SIG-M5 (cell line): ENCODE measurements around the gene CPXM1.
"Not testable (repeated sequence)": the region's sequence is repeated elsewhere in the genome, so short reads cannot be mapped to it uniquely, and the experiment has no call there.

ENCODE experiments used
- DNase-seq: peaks from one replicate; lab custom pipeline; 2025; lab: John Stamatoyannopoulos, UW

The CPXM1 gene

GRCh38 chr20:2799688-2800520 is 523 bp downstream of the CPXM1 start:
- no peak for DNase-seq

- DNase-seq = no peak
Observed at GRCh38 chr20:2799271-2799670, 1.2 kb downstream of the CPXM1 start.

DNA sequence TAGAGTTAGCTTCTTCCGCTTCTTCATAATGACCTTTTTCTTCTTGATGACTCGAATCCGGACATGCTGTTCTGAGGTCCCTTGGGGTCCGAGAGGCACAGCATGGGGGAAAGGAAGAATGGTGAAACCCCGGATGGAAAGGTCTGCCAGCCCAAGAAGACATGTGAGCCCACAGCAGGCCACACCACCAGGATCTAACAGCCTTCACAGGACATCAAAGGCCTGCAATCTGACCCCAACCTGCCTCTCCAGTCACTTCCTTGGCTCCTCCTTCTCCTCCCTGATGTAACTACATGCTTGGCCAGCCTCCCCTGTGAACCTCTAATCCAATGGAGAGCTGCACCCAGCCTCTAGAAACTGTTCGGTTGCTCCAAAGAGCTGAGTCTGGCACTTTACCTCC is 1.6 kb downstream of the CPXM1 start:
- no peak for DNase-seq

GRCh38 chr20:2798095-2798805 is 2.2 kb downstream of the CPXM1 start:
- no peak for DNase-seq

DNA sequence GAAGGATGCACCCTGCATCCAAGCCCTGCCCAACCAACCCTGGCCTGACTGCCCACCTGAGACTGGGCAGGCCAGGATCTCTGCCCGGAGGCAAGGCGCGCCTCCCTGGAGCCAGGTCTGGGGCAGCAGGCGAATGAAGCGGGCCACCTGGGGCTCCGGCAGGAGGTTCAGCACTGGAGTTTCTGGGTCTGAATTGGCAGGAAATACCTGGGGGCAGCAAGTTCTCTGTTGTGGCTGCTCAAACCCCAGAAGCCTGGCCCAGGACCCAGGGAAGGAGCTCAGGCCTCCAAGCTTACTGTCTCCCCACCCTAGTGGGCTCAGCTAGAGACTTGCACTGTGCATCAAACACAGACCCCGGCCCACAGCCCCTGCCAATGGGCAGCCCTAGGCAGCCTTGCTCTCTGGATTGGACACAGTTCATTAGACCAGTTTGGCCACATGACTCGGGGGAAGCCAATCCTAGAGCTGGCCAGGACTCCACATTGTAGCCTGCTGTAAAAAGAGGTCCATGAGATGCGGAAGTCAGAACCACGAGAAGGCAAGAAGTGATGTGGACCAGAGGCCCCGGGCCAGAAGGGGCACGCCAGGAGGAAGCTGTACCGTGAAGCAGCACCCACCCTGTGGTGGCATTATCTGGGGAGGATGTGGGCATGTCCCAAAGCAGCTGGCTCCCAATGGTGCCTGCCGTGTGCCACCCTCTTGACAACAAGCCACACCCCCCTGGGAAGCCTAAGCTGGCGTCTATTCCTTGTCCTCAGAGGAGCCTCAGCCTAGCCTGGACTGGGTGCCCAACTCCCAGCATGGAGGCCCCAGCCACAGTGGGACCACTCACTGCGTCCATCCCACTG is 3.1 kb downstream of the CPXM1 start:
- DNase-seq = no peak

GRCh38 chr20:2796011-2796660 is 4.3 kb downstream of the CPXM1 start:
- DNase-seq = no peak

DNA sequence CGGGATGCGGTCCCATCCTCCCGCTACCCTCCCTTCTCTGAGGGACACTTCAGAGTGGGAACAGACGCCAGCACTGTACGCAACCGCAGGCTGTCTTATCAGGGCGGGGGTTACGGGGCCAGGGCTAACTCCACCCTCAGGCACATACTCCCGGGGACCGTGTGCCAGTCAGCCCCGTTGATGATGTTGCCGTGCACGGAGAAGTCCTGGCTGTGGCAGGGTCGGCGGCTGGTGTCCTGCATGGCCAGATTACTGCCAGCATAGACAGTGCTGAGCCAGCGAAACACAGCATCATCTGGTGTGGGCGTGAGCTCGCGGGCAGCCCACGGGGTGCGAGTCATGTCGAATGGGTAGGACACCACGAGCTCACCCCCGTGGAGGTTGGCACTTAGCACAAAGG is 5.0 kb downstream of the CPXM1 start:
- DNase-seq = no peak

DNA sequence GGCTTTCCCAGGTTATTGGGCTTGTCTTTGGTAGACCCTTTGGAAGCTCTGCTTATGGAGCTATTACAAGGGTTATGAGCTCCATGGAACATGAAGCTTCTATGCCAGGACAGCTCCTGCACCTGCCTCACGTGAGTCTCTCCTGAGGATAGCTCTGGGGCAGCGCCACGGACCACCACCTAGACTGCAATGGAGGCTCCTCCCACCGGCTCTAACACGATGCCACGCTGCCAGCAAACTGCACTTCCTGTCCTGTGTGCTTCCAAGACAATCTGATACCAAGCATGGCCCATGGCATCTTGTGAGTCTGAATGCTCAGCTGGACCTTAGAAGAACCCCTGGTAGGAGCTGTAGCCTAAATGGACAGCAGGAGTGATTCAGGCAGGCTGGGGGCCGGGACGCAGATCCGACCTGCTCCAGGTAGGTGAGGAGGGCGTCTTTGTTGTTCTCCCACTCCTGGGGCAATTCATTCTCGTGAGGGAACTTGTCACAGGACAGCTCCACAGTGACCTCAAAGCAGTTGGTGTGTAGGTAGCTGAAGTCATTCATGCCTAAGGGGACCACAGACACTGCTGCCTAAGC is 5.5 kb downstream of the CPXM1 start:
- DNase-seq = no peak

DNA sequence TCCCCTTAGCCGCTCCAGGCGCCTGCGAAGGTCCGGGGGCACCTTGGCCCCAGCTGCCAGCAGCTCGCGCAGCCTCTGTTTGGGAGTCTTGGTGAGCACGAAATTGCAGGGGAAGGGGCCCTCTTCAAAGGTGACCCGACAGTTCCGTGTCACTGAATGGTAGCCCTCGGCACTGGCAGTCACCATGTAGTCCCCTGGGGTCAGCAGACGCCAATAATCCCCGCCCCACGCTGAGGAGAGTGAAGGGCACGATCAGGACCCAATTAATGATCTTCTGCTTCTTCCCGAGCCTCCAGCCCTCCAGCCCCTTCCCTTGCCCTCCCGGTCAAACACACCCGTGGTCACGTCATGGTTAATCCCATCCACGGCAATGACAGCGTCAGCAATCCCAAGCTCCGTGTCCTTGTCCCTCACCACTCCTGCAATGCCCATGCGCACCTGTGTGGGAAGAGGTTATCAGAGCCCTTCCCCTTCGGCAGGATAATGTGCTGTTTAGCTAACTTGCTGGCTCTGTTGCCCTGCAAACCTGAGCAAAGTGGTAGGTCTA is 6.2 kb downstream of the CPXM1 start:
- DNase-seq = no peak

DNA sequence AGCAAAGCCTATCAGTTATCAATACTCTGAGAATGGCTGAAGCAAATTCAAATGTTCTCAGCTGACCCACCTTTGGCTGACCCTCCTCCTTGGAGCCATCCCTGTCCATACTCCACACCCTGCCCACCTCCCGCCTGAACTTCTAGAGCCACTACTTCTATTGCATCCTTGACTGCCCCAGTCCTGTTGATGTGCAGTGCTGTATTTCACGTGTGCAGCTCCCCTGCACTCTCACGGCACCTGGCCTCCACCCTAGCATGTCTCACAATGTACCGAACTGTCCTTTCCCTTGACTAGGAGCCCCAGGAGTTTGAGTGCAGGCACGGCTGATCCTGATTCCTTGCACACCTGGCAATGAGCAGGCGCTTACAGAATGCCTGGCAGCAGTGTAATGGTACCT is 7.0 kb downstream of the CPXM1 start:
- DNase-seq = no peak

- DNase-seq = no peak
Observed at GRCh38 chr20:2783908-2784566, 16.4 kb downstream of the CPXM1 start.

DNA sequence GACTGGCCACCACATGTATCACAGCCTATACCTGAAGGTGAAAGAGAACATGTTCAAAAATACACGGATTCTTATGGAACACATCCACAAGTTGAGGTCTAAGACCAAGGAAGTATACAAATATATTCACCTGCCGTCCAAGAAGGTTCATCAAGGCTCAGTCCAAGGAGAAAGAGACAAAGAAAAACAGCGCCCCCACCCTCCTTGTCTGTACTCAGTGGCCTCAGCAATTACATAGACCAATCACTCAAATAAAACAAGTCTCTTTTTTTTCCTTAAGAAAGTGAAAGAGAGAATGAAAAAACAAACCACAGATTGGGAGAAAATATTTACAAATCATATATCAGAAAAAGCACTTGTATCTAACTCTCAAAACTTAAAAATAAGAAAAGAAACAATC is 19.5 kb downstream of the CPXM1 start:
- DNase-seq = no peak

- DNase-seq = no peak
Observed at GRCh38 chr20:2778602-2779321, 21.7 kb downstream of the CPXM1 start.

DNA sequence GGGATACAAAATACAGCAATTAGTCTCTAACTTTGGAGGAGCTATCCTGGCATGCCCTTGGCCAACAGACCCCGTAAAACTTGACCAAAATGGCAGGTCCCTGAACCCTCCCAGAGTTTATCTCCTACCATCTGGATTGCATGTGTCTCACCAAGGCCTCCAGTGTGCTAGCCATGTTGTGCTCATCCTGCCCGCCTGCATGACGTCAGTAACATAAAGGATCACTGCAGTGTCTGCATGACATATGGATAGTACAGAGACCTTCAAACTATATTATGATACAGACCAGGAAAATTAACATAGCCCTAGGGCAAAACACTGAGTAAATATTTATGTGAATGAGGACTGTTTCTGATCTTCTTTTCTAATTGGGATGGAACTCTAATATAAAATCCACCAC is 25.3 kb downstream of the CPXM1 start:
- DNase-seq = no peak

- DNase-seq = no peak
Observed at GRCh38 chr20:2773812-2774211, 26.6 kb downstream of the CPXM1 start.

GRCh38 chr20:2771631-2772080 is 28.8 kb downstream of the CPXM1 start:
- DNase-seq = no peak

DNA sequence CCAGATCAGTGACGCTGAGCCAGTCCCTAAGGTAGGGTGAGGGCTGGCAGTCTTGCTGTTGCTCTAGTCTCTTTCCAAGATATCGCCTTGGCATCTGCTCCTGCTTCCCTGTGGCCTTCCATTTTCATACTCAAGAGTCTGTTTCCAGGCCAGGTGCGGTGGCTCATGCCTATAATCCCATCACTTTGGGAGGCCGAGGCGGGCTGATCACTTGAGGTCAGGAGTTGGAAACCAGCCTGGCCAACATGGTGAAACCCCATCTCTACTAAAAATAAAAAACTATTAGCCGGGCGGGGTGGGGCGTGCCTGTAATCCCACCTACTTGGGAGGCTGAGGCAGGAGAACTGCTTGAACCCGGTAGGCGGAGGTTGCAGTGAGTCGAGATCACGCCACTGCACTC is 30.3 kb downstream of the CPXM1 start:
- DNase-seq = not testable (repeated sequence)

DNA sequence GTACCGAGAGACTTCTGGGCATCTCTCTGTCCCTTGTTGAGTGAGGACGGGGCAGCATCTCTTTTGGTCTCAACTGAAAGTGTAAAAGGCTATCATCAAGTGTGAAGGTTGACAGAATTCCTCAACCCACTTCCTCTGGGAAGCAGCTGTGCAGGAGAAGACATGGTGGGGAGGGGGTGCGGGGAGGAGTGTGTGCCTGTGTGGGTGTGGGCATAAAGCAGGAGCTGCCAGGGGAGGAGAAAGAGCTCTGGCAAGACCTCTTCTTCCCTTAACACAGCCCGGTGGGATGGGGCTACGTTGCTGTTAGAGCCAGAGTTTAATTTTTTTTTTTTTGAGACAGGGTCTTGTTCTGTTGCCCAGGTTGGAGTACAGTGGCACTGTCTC is 31.8 kb downstream of the CPXM1 start:
- no peak for DNase-seq

- DNase-seq = no peak
Observed at GRCh38 chr20:2767768-2768631, 32.4 kb downstream of the CPXM1 start.
